GM18907 (cell line): ENCODE results near the gene IPO4.
"Not testable (repeated sequence)": the region's sequence is repeated elsewhere in the genome, so short reads cannot be mapped to it uniquely, and the experiment has no call there.

Experiments used
- ATAC-seq: cut with Tn5 transposase; IDR thresholded peaks from one replicate; pipeline ENCODE4 v1.9.1; 2021; ENCODE audit warnings: mild to moderate bottlenecking, moderate library complexity; ENCODE audit not compliant: unreplicated experiment

The IPO4 gene

GRCh38 chr14:24188251-24189058 is at the start of gene IPO4:
Gene IPO4, minus strand, starts transcription at chr14:24188816. Its CDS starts 29 bp downstream, at chr14:24188787.
- ATAC-seq = peak; percentile 80

GRCh38 chr14:24238123-24238522 is 49.5 kb upstream of the IPO4 start:
- no peak for ATAC-seq

GRCh38 chr14:24237463-24237955 is 48.9 kb upstream of the IPO4 start:
- no peak for ATAC-seq

GRCh38 chr14:24236689-24237462 is 48.3 kb upstream of the IPO4 start:
- ATAC-seq = no peak

GRCh38 chr14:24235804-24236688 is 47.4 kb upstream of the IPO4 start:
- no peak for ATAC-seq

- no peak for ATAC-seq
Observed at GRCh38 chr14:24234095-24235005, 45.7 kb upstream of the IPO4 start.

GRCh38 chr14:24233538-24233866 is 44.9 kb upstream of the IPO4 start:
- no peak for ATAC-seq

- ATAC-seq = peak; percentile 62
Observed at GRCh38 chr14:24232645-24233537, 44.3 kb upstream of the IPO4 start, which contains the start of gene GMPR2. Gene GMPR2, plus strand, starts transcription at chr14:24232929. Its CDS starts 325 bp downstream, at chr14:24233254.

GRCh38 chr14:24232121-24232644 is 43.6 kb upstream of the IPO4 start, which contains the start of gene NEDD8:
Gene NEDD8, minus strand, starts transcription at chr14:24232367. Its CDS starts 100 bp downstream, at chr14:24232267.
- ATAC-seq = peak; percentile 77

- peak; percentile 21 for ATAC-seq
Observed at GRCh38 chr14:24231263-24232120, 42.9 kb upstream of the IPO4 start.

GRCh38 chr14:24228902-24229301 is 40.3 kb upstream of the IPO4 start:
- ATAC-seq = no peak

GRCh38 chr14:24226473-24226872 is 37.9 kb upstream of the IPO4 start:
- no peak for ATAC-seq

GRCh38 chr14:24224618-24225071 is 36.0 kb upstream of the IPO4 start:
- ATAC-seq = no peak

- ATAC-seq = not testable (repeated sequence)
Observed at GRCh38 chr14:24222987-24223386, 34.4 kb upstream of the IPO4 start.

- no peak for ATAC-seq
Observed at GRCh38 chr14:24219521-24219920, 30.9 kb upstream of the IPO4 start.

- ATAC-seq = no peak
Observed at GRCh38 chr14:24219080-24219479, 30.5 kb upstream of the IPO4 start.

GRCh38 chr14:24216876-24217275 is 28.3 kb upstream of the IPO4 start:
- ATAC-seq = not testable (repeated sequence)
